Small intestine (tissue), 7 donors: ENCODE measurements around the gene TTLL1. TPM values are rescaled to one million over a fixed set of nuclear protein-coding genes. Genes with fewer than 3 reads are reported as not detected.

Source experiments
- DNase-seq, 2 donors: peaks; one replicate each; pipeline versions ENCODE4 v3.0.0 to v3.0.0-alpha.2; 2013
- FAIRE-seq: peaks from 2 replicates; lab custom pipeline; 2012; peaks lifted over from hg19 to GRCh38; lab: Jason Lieb, UNC
- H3K27ac ChIP-seq, 3 donors: one replicate each; pipeline ENCODE4 v1.5.1; 2013; ENCODE audit warnings: low read length in 2 of 3, mild to moderate bottlenecking in 2 of 3, control low read depth in 1 of 3, inconsistent platforms in 1 of 3, low read depth in 1 of 3, moderate library complexity in 1 of 3
- H3K27me3 ChIP-seq, 3 donors: one replicate each; pipeline ENCODE4 v1.6.1; 2013; ENCODE audit warnings: low read length in 3 of 3, inconsistent platforms in 1 of 3; ENCODE audit not compliant: control insufficient read depth in 3 of 3, insufficient read depth in 3 of 3
- H3K36me3 ChIP-seq, 3 donors: one replicate each; pipeline ENCODE4 v1.6.1; 2013; ENCODE audit warnings: low read length in 3 of 3, inconsistent platforms in 1 of 3, low read depth in 1 of 3, mild to moderate bottlenecking in 1 of 3, moderate library complexity in 1 of 3; ENCODE audit not compliant: control insufficient read depth in 3 of 3, insufficient read depth in 2 of 3
- H3K4me1 ChIP-seq, 3 donors: one replicate each; pipeline ENCODE4 v1.6.1; 2013; ENCODE audit warnings: low read length in 2 of 3, inconsistent platforms in 1 of 3, low read depth in 1 of 3, mild to moderate bottlenecking in 1 of 3, moderate library complexity in 1 of 3; ENCODE audit not compliant: control insufficient read depth in 3 of 3, insufficient read depth in 2 of 3
- H3K4me3 ChIP-seq, 3 donors: one replicate each; pipeline ENCODE4 v1.5.1; 2013; ENCODE audit warnings: low read length in 3 of 3, control low read depth in 1 of 3, inconsistent platforms in 1 of 3, low read depth in 1 of 3, mild to moderate bottlenecking in 1 of 3, moderate library complexity in 1 of 3
- H3K9me3 ChIP-seq, 2 donors: one replicate each; pipeline ENCODE4 v1.6.1; 2013; ENCODE audit warnings: low read depth in 1 of 2, low read length in 1 of 2; ENCODE audit not compliant: control insufficient read depth in 2 of 2, insufficient read depth in 1 of 2
- WGBS, 3 donors: extraction: QIAGEN DNeasy Blood & Tissue Kit; methylation state at CpG; one replicate each; pipeline ENCODE4 v1.1.7; 2013; 5-methylcytosine and 5-hydroxymethylcytosine counted together
- polyA plus RNA-seq, 4 donors: library from polyadenylated mRNA; stranded (reverse) in 3 of 4; unstranded in 1 of 4; fragments of 200-250 nt in 3 of 4; fragments of 120-200 nt in 1 of 4; gene quantifications; one replicate each; pipeline versions ENCODE4 v1.2.1 to v1.2.3, GENCODE V29; 2013
- donor health status: healthy with polysubstance abuse.
- donor health status: control.
- donor health status: control.
- donor health status: Bipolar disorder and iron deficiency.
- donor health status: healthy.

TTLL1 gene
- polyA plus RNA-seq, 4 donors = 1.1 to 4.2 (median 2.4) TPM

- Histone ChIP-seq H3K4me1 (peaks cover 0 to 5% (median 2%) of the 10 kb centered on the region in 3 donors), H3K27ac (no peak overlapping the region), H3K9me3 (no peaks in the 10 kb centered on the region), H3K36me3 (peaks cover 0 to 2% (median 0%) of the 10 kb centered on the region in 3 donors), H3K27me3 (peaks cover 0 to 28% (median 0%) of the 10 kb centered on the region in 3 donors), H3K4me3 (no peak overlapping the region)
- WGBS, 3 donors = 91 to 98% (median 97%) methylated on average over 7 of the region's 7 CpGs
- DNase-seq (no peak), FAIRE-seq (no peak)
These were observed 27.7 kb upstream of the TTLL1 start for GRCh38 chr22:43116932-43117331.

GRCh38 chr22:43114958-43115357, 25.8 kb upstream of the TTLL1 start:
- peaks cover 0 to 46% (median 0%) of the 10 kb centered on the region in 3 donors for H3K27me3 ChIP-seq
- no peak overlapping the region for H3K4me3 ChIP-seq
- DNase-seq = peak in 1 of 2 donors; percentile 76
- WGBS, 3 donors = 11 to 35% (median 21%) methylated on average over 5 of the region's 5 CpGs
- H3K4me1 ChIP-seq = peaks cover 0 to 10% (median 2%) of the 10 kb centered on the region in 3 donors
- no peak for FAIRE-seq
- H3K9me3 ChIP-seq = no peaks in the 10 kb centered on the region
- peak overlapping the region in 1 of 3 donors; percentile 14 for H3K27ac ChIP-seq
- no peaks in the 10 kb centered on the region for H3K36me3 ChIP-seq

- FAIRE-seq = no peak
- peaks cover 0 to 59% (median 0%) of the 10 kb centered on the region in 3 donors for H3K27me3 ChIP-seq
- H3K4me1 ChIP-seq = peaks cover 0 to 12% (median 2%) of the 10 kb centered on the region in 3 donors
- WGBS, 3 donors = 53 to 56% (median 54%) methylated on average over 13 of the region's 13 CpGs
- DNase-seq = no peak
- H3K27ac ChIP-seq = no peak overlapping the region
- H3K36me3 ChIP-seq = no peaks in the 10 kb centered on the region
- no peaks in the 10 kb centered on the region for H3K9me3 ChIP-seq
- no peak overlapping the region for H3K4me3 ChIP-seq
These were observed 24.5 kb upstream of the TTLL1 start for GRCh38 chr22:43113526-43114251.

GRCh38 chr22:43110927-43111623, 21.9 kb upstream of the TTLL1 start:
- H3K4me1 ChIP-seq = peaks cover 0 to 12% (median 0%) of the 10 kb centered on the region in 3 donors
- DNase-seq = peak; percentile 69 to 70
- FAIRE-seq = no peak
- H3K4me3 ChIP-seq = peak overlapping the region; percentile 27 to 74 (median 73)
- H3K9me3 ChIP-seq = no peaks in the 10 kb centered on the region
- H3K27ac ChIP-seq = peak overlapping the region in 2 of 3 donors; percentile 27 to 34
- no peaks in the 10 kb centered on the region for H3K36me3 ChIP-seq
- peaks cover 0 to 66% (median 0%) of the 10 kb centered on the region in 3 donors for H3K27me3 ChIP-seq
- WGBS, 3 donors = 1 to 2% (median 1%) methylated on average over 42 to 86 of the region's 86 CpGs

GRCh38 chr22:43110444-43110926, 21.3 kb upstream of the TTLL1 start, which contains the start of gene BIK:
Gene BIK, plus strand, starts transcription at chr22:43110750. Its CDS starts 13,273 bp downstream, at chr22:43124023.
- peaks cover 0 to 67% (median 0%) of the 10 kb centered on the region in 3 donors for H3K27me3 ChIP-seq
- no peak for FAIRE-seq
- DNase-seq = peak; percentile 41 to 67
- no peaks in the 10 kb centered on the region for H3K9me3 ChIP-seq
- H3K4me3 ChIP-seq = peak within 1 kb of the TSS; percentile 27 to 74 (median 73)
- peak within 1 kb of the TSS in 2 of 3 donors; percentile 27 to 34 for H3K27ac ChIP-seq
- H3K4me1 ChIP-seq = peaks cover 0 to 12% (median 0%) of the 10 kb centered on the region in 3 donors
- 0 to 1% (median 0%) methylated on average over 30 to 49 of the region's 49 CpGs for WGBS, 3 donors
- no peaks in the 10 kb centered on the region for H3K36me3 ChIP-seq

- WGBS, 3 donors = 11 to 18% (median 17%) methylated on average over 32 of the region's 32 CpGs
- no peak overlapping the region for H3K27ac ChIP-seq
- FAIRE-seq = no peak
- peak overlapping the region in 1 of 3 donors; percentile 74 for H3K4me3 ChIP-seq
- no peaks in the 10 kb centered on the region for H3K36me3 ChIP-seq
- H3K27me3 ChIP-seq = peaks cover 0 to 64% (median 0%) of the 10 kb centered on the region in 3 donors
- H3K4me1 ChIP-seq = peaks cover 0 to 12% (median 0%) of the 10 kb centered on the region in 3 donors
- no peaks in the 10 kb centered on the region for H3K9me3 ChIP-seq
- DNase-seq = peak in 1 of 2 donors; percentile 34
These were observed 20.8 kb upstream of the TTLL1 start for GRCh38 chr22:43109921-43110443.

- no peak for FAIRE-seq
- WGBS, 3 donors = 52 to 61% (median 60%) methylated on average over 5 of the region's 5 CpGs
These were observed 20.3 kb upstream of the TTLL1 start for GRCh38 chr22:43109511-43109910.

GRCh38 chr22:43106302-43106701, 17.1 kb upstream of the TTLL1 start:
- no peaks in the 10 kb centered on the region for H3K9me3 ChIP-seq
- FAIRE-seq (no peak), DNase-seq (no peak)

More at GRCh38 chr22:43109511-43109910, 20.3 kb upstream of the TTLL1 start:
- no peaks in the 10 kb centered on the region for H3K9me3 ChIP-seq
- peaks cover 0 to 12% (median 0%) of the 10 kb centered on the region in 3 donors for H3K4me1 ChIP-seq
- DNase-seq = no peak
- H3K27ac ChIP-seq = no peak overlapping the region
- no peaks in the 10 kb centered on the region for H3K36me3 ChIP-seq
- H3K27me3 ChIP-seq = peaks cover 0 to 60% (median 0%) of the 10 kb centered on the region in 3 donors
- no peak overlapping the region for H3K4me3 ChIP-seq

More at GRCh38 chr22:43106302-43106701, 17.1 kb upstream of the TTLL1 start:
- 91 to 97% (median 91%) methylated on average over 8 of the region's 8 CpGs for WGBS, 3 donors
- H3K4me3 ChIP-seq = no peak overlapping the region
- H3K36me3 ChIP-seq = no peaks in the 10 kb centered on the region
- H3K27me3 ChIP-seq = peaks cover 0 to 32% (median 0%) of the 10 kb centered on the region in 3 donors
- H3K27ac ChIP-seq = no peak overlapping the region
- peaks cover 0 to 18% (median 0%) of the 10 kb centered on the region in 3 donors for H3K4me1 ChIP-seq
